ENCODE measurements around the gene CA12.

The CA12 gene

GRCh38 chr15:63374686-63375520 lies 6.7 kb downstream of the CA12 start:
- no peak for DNase-seq

GRCh38 chr15:63373866-63374548 lies 7.6 kb downstream of the CA12 start:
- no peak for DNase-seq

GRCh38 chr15:63373330-63373729 lies 8.3 kb downstream of the CA12 start:
- DNase-seq = no peak

- no peak for DNase-seq
Observed at GRCh38 chr15:63372753-63373152, 8.9 kb downstream of the CA12 start.

DNA sequence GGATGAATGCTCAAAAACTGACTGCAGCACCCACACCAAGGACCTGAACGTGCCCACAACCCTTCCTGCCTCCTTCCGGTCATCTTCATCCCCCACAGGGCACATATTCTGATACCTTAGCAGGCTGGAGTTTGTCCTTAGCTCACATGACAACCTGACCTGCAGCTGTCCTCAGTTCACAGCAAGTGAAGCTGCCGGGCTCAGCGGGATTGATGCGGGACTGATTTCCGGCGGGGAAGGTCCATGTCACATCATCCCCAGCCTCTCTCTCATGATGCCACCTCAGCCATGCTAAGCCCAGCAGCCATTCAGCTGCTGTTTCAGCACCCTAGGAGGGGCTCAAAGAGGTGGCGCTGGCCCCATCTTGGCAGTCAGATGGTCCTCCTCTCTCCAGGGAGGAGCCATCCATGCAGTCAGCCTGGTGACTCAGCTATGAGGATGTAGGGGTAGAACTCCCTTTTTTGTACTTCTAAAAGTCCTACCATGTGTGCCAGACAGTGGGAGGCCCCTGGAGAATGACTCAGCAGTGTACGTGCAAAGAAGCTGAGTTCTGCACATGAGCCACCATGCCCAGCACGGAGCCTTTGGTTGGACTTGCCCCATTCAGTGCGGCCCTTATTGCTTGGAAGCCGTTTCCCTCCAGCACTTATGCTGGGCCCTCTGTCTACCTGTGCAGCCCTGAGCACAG lies 9.5 kb downstream of the CA12 start:
- DNase-seq = no peak

GRCh38 chr15:63371297-63371918 lies 10.2 kb downstream of the CA12 start:
- DNase-seq = no peak

- no peak for DNase-seq
Observed at GRCh38 chr15:63370764-63371163, 10.9 kb downstream of the CA12 start.

GRCh38 chr15:63369781-63370180 lies 11.9 kb downstream of the CA12 start:
- DNase-seq = no peak

DNA sequence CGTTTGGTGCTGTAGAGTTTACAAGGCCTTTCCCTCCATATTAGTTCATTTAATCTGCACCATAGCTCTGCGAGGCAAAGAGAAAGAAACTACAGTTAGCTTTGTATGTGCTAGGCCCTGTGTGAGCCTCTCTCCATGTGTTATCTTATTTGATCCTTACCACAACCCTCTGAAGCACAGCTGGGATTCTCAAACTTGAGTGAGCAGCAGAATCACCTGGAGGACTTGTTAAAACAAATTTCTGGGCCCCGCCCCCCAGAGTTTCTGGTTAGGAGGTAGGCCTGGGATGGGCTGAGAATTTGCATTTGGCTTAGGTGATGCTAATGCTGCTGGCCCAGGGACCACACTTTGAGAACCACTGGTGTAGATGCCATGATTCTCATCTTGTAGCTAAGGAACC lies 12.3 kb downstream of the CA12 start:
- no peak for DNase-seq

GRCh38 chr15:63368503-63368902 lies 13.1 kb downstream of the CA12 start:
- DNase-seq = no peak

DNA sequence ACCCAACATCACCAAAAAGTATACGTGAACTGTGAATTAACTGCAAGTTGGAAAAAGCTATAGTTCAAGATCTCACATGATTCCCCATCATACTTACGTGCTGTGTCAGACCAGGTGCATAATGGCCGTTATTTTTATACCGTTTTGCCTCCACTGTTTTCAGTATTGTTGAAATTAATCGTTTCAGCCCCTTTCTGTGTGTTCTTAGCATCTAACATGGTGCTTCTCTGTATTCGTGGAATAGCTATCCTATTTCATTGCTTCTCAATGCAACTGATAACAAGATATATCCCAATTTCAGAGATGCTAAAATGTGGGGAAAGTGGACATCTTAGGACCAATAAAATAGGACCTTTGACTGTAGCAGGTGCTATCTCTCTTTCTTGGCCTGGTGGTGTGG lies 13.7 kb downstream of the CA12 start:
- DNase-seq = no peak

GRCh38 chr15:63367390-63367789 lies 14.3 kb downstream of the CA12 start:
- DNase-seq = no peak

DNA sequence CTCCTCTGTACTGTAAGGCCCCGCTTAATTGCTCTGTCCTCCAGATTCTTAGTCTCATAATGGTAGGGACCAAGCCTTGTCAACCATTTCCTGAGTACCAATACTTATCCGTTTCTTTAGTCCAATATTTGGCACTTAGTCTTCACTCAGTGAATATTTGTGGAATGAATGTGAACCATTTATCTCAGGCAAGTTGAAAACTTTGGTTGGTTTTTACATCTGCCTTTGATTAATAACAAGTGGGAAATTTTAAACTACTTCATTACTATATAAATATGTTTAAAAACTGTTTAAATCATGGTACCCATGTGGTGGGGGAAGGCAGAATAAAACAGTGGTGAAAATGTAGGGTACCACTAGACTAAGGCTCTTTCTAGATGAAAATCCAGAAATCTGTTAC lies 15.2 kb downstream of the CA12 start:
- no peak for DNase-seq

- no peak for DNase-seq
Observed at GRCh38 chr15:63365273-63365680, 16.4 kb downstream of the CA12 start.

- no peak for DNase-seq
Observed at GRCh38 chr15:63364399-63365272, 17.0 kb downstream of the CA12 start.

- DNase-seq = no peak
Observed at GRCh38 chr15:63363292-63363691, 18.4 kb downstream of the CA12 start.

DNA sequence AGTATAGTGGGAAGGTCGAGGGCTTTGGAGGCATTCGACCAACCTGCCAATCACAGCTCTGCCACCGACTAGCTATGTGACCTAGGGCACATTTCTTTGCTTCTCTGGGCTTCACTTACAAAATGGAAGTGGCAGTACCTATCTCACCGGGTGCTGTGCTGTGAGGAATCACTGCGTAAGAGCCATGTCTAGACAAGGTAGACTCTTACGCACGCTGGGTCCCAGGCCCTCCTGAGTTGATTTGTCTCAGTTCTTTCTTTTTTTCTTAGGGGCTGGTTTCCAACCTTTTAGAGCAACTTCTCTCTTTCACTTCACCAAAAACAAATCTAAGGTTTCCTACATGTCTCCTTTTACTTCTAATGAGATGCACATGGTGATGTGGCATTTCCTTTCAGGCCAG lies 18.8 kb downstream of the CA12 start:
- no peak for DNase-seq

DNA sequence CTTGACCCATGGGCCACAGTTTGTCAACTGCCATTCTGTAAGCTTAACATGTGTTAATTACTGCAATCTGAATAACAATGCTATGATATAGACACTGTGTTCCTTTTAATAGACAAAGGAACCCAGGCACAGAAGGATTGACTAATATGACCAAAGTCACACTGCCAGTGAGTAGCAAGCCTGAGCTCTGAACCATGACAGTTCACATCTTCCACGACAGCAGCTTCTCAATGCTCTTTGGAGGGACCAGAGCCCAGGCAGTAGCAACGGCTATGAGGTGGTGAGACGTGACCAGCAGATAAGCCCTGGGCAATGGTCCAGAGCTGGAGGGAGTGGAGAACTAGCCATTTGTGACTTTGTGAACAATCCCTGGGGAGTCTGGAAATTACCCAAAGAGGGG lies 19.4 kb downstream of the CA12 start:
- DNase-seq = no peak

GRCh38 chr15:63360170-63360569 lies 21.5 kb downstream of the CA12 start:
- no peak for DNase-seq

- DNase-seq = no peak
Observed at GRCh38 chr15:63358241-63359029, 23.2 kb downstream of the CA12 start.

DNA sequence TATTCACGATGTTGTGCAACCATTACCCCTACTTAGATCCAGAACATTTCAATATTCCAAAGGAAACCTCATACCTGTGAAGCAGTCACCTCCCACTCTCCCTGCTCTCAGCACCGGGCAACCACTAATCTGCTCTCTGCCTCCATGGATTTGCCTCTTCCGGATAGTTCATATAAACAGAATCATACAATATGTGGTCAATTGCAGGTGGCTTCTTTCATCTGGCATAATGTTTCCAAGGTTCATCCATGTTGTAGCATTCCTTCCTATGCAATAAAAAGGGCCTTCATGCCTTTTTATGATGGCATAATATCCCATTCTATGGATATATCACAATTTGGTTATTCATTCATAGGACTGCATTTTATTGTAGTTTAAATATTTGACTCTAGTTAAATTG lies 23.9 kb downstream of the CA12 start:
- no peak for DNase-seq

DNA sequence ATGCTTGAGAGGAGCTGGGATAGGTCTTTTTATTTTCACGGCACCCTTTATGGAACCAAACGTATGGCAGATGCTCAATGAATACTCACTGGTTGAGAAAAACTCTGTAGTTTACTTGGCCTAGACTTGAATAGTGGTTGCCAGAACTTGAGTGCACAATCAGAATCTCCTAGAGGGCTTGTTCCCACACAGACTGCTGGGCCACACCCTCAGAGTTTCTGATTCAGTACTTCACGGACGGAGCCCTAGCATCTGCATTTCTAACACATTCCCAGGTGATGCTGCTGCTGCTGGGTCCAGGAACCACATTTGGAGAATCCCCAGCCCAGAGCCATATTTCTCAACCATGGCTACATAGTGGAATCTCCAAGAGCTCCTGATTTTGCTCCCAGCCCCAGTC lies 24.6 kb downstream of the CA12 start:
- no peak for DNase-seq

Measured in activated CD4-positive, CD25-positive, alpha-beta regulatory T cell treated with anti-CD3 and anti-CD28 coated beads, Interleukin-2, amount 50 U/mL, for 72 hours (primary cell).